DOHH2 (cell line): ENCODE data around the gene DOCK1.

Source experiments
- H3F3A ChIP-seq: fragments of 200-600 bp; sonication (generic), shearing (Covaris generic); 2 replicates; pipeline ENCODE4 v1.6.0; 2016; ENCODE audit warnings: antibody characterized with exemption, mild to moderate bottlenecking; ENCODE audit not compliant: control insufficient read depth, insufficient read depth
- H3K27ac ChIP-seq: fragments of 200-600 bp; sonication (generic); 2 replicates; pipeline ENCODE4 v1.5.1; 2014; ENCODE audit warnings: low read depth, mild to moderate bottlenecking, low read length, moderate library complexity
- H3K27me3 ChIP-seq: fragments of 200-600 bp; sonication (generic); 2 replicates; pipeline ENCODE4 v1.6.1; 2014; ENCODE audit warnings: mild to moderate bottlenecking, low read length, mixed read lengths; ENCODE audit not compliant: control insufficient read depth
- H3K36me3 ChIP-seq: fragments of 200-600 bp; sonication (generic); 2 replicates; pipeline ENCODE4 v1.6.1; 2014; ENCODE audit warnings: mild to moderate bottlenecking, low read length, moderate library complexity, mixed read lengths; ENCODE audit not compliant: control insufficient read depth
- H3K4me1 ChIP-seq: fragments of 200-600 bp; sonication (generic); 2 replicates; pipeline ENCODE4 v1.6.1; 2014; ENCODE audit warnings: mild to moderate bottlenecking, low read length, mixed read lengths; ENCODE audit not compliant: control insufficient read depth
- H3K4me2 ChIP-seq: fragments of 200-600 bp; sonication (generic); 2 replicates; pipeline ENCODE4 v1.6.0; 2014; ENCODE audit warnings: mild to moderate bottlenecking, low read length, moderate library complexity
- H3K4me3 ChIP-seq: fragments of 200-600 bp; sonication (generic); 2 replicates; pipeline ENCODE4 v1.5.1; 2014; ENCODE audit warnings: mild to moderate bottlenecking, low read length, mixed read lengths
- H3K79me2 ChIP-seq: fragments of 200-600 bp; sonication (generic); 2 replicates; pipeline ENCODE4 v1.6.1; 2014; ENCODE audit warnings: mild to moderate bottlenecking, low read length, mixed read lengths; ENCODE audit not compliant: control insufficient read depth
- H3K9me2 ChIP-seq: fragments of 200-600 bp; sonication (generic); replicated peaks from 2 replicates; pipeline ENCODE4 v1.6.1; 2014; ENCODE audit warnings: mild to moderate bottlenecking, low read length, mixed read lengths; ENCODE audit not compliant: control insufficient read depth
- H3K9me3 ChIP-seq: fragments of 200-600 bp; sonication (generic); 2 replicates; pipeline ENCODE4 v1.6.1; 2014; ENCODE audit warnings: antibody characterized with exemption, low read length, mixed read lengths; ENCODE audit not compliant: control insufficient read depth, insufficient read depth
- H4K20me1 ChIP-seq: fragments of 200-600 bp; sonication (generic); 2 replicates; pipeline ENCODE4 v1.6.0; 2014; ENCODE audit warnings: low read depth, mild to moderate bottlenecking, antibody characterized with exemption, low read length, moderate library complexity; ENCODE audit not compliant: control insufficient read depth, insufficient read depth
- CTCF ChIP-seq: fragments of 200-600 bp; sonication (generic); IDR thresholded peaks from one replicate; pipeline ENCODE4 v1.5.1; 2014; ENCODE audit warnings: antibody characterized with exemption, mild to moderate bottlenecking, low read depth, low read length; ENCODE audit not compliant: poor library complexity, severe bottlenecking
- EZH2phosphoT487 ChIP-seq: fragments of 200-600 bp; sonication (generic); IDR thresholded peaks from 2 replicates; pipeline ENCODE4 v1.6.1; 2017; ENCODE audit warnings: borderline replicate concordance, mild to moderate bottlenecking, antibody characterized with exemption, low read length, moderate library complexity, mixed read lengths

The DOCK1 gene

GRCh38 chr10:127368101-127368500, 462.9 kb downstream of the DOCK1 start:
- H3K4me1 ChIP-seq, result no peaks in the 10 kb centered on the region
- no peaks in the 10 kb centered on the region for H3K27me3 ChIP-seq
- no peaks in the 10 kb centered on the region for H3K9me2 ChIP-seq
- no peak overlapping the region for H3K4me2 ChIP-seq
- H3K27ac ChIP-seq, result no peak overlapping the region
- no peaks in the 10 kb centered on the region for H3K79me2 ChIP-seq
- H3K36me3 ChIP-seq, result no peaks in the 10 kb centered on the region
- H3K4me3 ChIP-seq, result no peak overlapping the region
- no peaks in the 10 kb centered on the region for H3F3A ChIP-seq
- TF ChIP-seq CTCF (no peak), EZH2phosphoT487 (no peak)
- no peaks in the 10 kb centered on the region for H4K20me1 ChIP-seq
- no peaks in the 10 kb centered on the region for H3K9me3 ChIP-seq

- no peaks in the 10 kb centered on the region for H3F3A ChIP-seq
- H4K20me1 ChIP-seq, result no peaks in the 10 kb centered on the region
- H3K9me2 ChIP-seq, result no peaks in the 10 kb centered on the region
- H3K27ac ChIP-seq, result no peak overlapping the region
- no peak overlapping the region for H3K4me3 ChIP-seq
- H3K27me3 ChIP-seq, result no peaks in the 10 kb centered on the region
- TF ChIP-seq EZH2phosphoT487 (no peak), CTCF (no peak)
- H3K4me2 ChIP-seq, result no peak overlapping the region
- H3K4me1 ChIP-seq, result no peaks in the 10 kb centered on the region
- no peaks in the 10 kb centered on the region for H3K9me3 ChIP-seq
- no peaks in the 10 kb centered on the region for H3K36me3 ChIP-seq
- H3K79me2 ChIP-seq, result no peaks in the 10 kb centered on the region
These were observed 463.7 kb downstream of the DOCK1 start for GRCh38 chr10:127368929-127369328.

GRCh38 chr10:127370601-127371000, 465.4 kb downstream of the DOCK1 start:
- H3K4me1 ChIP-seq, result no peaks in the 10 kb centered on the region
- TF ChIP-seq EZH2phosphoT487 (no peak), CTCF (no peak)
- no peaks in the 10 kb centered on the region for H4K20me1 ChIP-seq
- no peaks in the 10 kb centered on the region for H3K79me2 ChIP-seq
- H3K27ac ChIP-seq, result no peak overlapping the region
- H3F3A ChIP-seq, result no peaks in the 10 kb centered on the region
- H3K4me3 ChIP-seq, result no peak overlapping the region
- H3K9me3 ChIP-seq, result no peaks in the 10 kb centered on the region
- H3K36me3 ChIP-seq, result no peaks in the 10 kb centered on the region
- H3K4me2 ChIP-seq, result no peak overlapping the region
- no peaks in the 10 kb centered on the region for H3K9me2 ChIP-seq
- H3K27me3 ChIP-seq, result no peaks in the 10 kb centered on the region

- Histone ChIP-seq H3K27ac (no peak overlapping the region), H3K27me3 (no peaks in the 10 kb centered on the region)
These were observed 467.1 kb downstream of the DOCK1 start for GRCh38 chr10:127372361-127372760.

More at GRCh38 chr10:127372361-127372760, 467.1 kb downstream of the DOCK1 start:
- Histone ChIP-seq H3K4me1 (no peaks in the 10 kb centered on the region), H3K36me3 (no peaks in the 10 kb centered on the region), H3K4me3 (no peak overlapping the region), H3F3A (no peaks in the 10 kb centered on the region), H3K4me2 (no peak overlapping the region), H4K20me1 (no peaks in the 10 kb centered on the region), H3K79me2 (no peaks in the 10 kb centered on the region), H3K9me2 (no peaks in the 10 kb centered on the region), H3K9me3 (no peaks in the 10 kb centered on the region)
- TF ChIP-seq CTCF (no peak), EZH2phosphoT487 (no peak)
